Erythroblast (primary cell): Measurements from ENCODE around the gene CDK5RAP2.

Experiments used
- GATA1 ChIP-seq: IDR thresholded peaks from 2 replicates; pipeline ENCODE4 v1.6.1; 2011; ENCODE audit warnings: low read depth, mild to moderate bottlenecking, control low read depth, low read length, moderate library complexity
- POLR2A ChIP-seq: IDR thresholded peaks from 2 replicates; pipeline ENCODE4 v1.6.1; 2011; ENCODE audit warnings: mild to moderate bottlenecking, low read length

DNA sequence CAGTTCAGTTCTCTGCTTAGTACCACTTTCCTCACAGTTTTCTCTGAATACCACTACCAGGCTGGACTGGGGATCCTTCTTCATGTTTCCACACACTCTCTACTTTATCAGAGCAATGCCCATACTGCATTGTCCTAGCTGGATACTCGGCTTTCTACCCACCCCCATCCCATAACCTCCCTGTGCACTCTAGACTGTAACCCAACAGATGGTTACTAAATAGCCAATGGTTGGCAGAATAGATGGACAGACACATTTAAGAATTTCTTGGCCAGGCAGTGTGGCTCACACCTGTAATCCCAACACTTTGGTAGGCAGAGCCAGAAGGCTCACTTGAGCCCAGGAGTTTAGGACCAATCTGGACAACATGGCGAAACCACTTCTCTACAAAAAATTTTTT is 22.8 kb downstream of the CDK5RAP2 start:
- no peak for TF ChIP-seq POLR2A
- TF ChIP-seq GATA1, result no peak
